ENCODE data around the gene RIN3. TPM values are rescaled to one million over a fixed set of nuclear protein-coding genes. Genes with fewer than 3 reads are reported as not detected.

The RIN3 gene
- total RNA-seq, 6 experiments from 2014 or later: 10.7 to 20.4 (median 18.9) TPM

- intact Hi-C loops (cut with DNase I): no loop called here
- TF ChIP-seq, protein P1, sequence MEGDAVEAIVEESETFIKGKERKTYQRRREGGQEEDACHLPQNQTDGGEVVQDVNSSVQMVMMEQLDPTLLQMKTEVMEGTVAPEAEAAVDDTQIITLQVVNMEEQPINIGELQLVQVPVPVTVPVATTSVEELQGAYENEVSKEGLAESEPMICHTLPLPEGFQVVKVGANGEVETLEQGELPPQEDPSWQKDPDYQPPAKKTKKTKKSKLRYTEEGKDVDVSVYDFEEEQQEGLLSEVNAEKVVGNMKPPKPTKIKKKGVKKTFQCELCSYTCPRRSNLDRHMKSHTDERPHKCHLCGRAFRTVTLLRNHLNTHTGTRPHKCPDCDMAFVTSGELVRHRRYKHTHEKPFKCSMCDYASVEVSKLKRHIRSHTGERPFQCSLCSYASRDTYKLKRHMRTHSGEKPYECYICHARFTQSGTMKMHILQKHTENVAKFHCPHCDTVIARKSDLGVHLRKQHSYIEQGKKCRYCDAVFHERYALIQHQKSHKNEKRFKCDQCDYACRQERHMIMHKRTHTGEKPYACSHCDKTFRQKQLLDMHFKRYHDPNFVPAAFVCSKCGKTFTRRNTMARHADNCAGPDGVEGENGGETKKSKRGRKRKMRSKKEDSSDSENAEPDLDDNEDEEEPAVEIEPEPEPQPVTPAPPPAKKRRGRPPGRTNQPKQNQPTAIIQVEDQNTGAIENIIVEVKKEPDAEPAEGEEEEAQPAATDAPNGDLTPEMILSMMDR (IDR thresholded peaks at IDR 0.05): no peak
- TF ChIP-seq POLR2A (IDR thresholded peaks at IDR 0.05): no peak
Observed at GRCh38 chr14:92624764-92625163, 111.2 kb downstream of the RIN3 start.

DNA sequence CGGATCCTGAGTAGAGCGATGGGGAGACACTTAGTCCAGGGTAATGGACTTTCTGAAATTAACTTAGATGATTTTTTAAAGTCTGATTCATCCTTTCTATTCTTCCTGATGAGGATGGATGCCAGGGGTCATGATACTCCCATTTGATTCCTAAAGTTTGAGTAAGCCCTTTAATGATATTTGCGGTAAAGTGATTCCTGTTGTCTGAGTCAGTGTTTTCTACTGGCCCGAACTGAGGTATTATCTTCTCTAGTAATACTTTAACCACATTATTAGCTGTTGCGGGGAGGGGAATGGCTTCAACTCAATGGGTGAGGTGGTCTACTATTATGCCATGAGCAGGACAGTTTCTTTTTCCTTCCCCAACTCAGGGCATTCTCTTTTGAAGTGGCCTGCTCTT, 111.6 kb downstream of the RIN3 start:
- DNase-seq (no peak), ATAC-seq (no peak)
- Histone ChIP-seq H3K36me3 (peaks cover 0 to 4% (median 0%) of the 10 kb centered on the region in 4 donors), H3K9me3 (no peaks in the 10 kb centered on the region), H3K4me1 (peaks cover 0 to 6% (median 0%) of the 10 kb centered on the region in 4 donors), H3K27me3 (no peaks in the 10 kb centered on the region), H3K27ac (no peak overlapping the region), H3K4me3 (no peak overlapping the region)
- 84% methylated on average over 5 of the region's 5 CpGs for WGBS (ENCODE audit: insufficient coverage, low coverage, low lambda C conversion rate, missing lambda C conversion rate)
- intact Hi-C loops (cut with DNase I): no loop called here
- TF ChIP-seq POLR2A (IDR thresholded peaks at IDR 0.05): no peak
- TF ChIP-seq, protein P1 (IDR thresholded peaks at IDR 0.05): no peak

More at GRCh38 chr14:92624764-92625163, 111.2 kb downstream of the RIN3 start:
- Histone ChIP-seq H3K9me3 (no peaks in the 10 kb centered on the region), H3K27me3 (no peaks in the 10 kb centered on the region), H3K27ac (no peak overlapping the region), H3K36me3 (peaks cover 0 to 4% (median 0%) of the 10 kb centered on the region in 4 donors), H3K4me1 (peaks cover 0 to 10% (median 1%) of the 10 kb centered on the region in 4 donors), H3K4me3 (no peak overlapping the region)
- ATAC-seq: no peak
- 100% methylated on average over 5 of the region's 10 CpGs for WGBS (ENCODE audit: insufficient coverage, low coverage, low lambda C conversion rate, missing lambda C conversion rate)
- DNase-seq: no peak

GRCh38 chr14:92626041-92626440, 112.5 kb downstream of the RIN3 start:
- Histone ChIP-seq H3K36me3 (peaks cover 0 to 4% (median 0%) of the 10 kb centered on the region in 4 donors), H3K9me3 (no peaks in the 10 kb centered on the region), H3K4me3 (no peak overlapping the region), H3K27me3 (no peaks in the 10 kb centered on the region), H3K27ac (no peak overlapping the region), H3K4me1 (no peaks in the 10 kb centered on the region)
- ATAC-seq (no peak), DNase-seq (no peak)
- WGBS (ENCODE audit: insufficient coverage, low coverage, low lambda C conversion rate, missing lambda C conversion rate): 95% methylated on average over 3 of the region's 3 CpGs
- TF ChIP-seq, protein P1 (IDR thresholded peaks at IDR 0.05): no peak
- no peak for TF ChIP-seq POLR2A (IDR thresholded peaks at IDR 0.05)
- intact Hi-C loops (cut with DNase I): no loop called here

GRCh38 chr14:92627707-92628215, 114.2 kb downstream of the RIN3 start:
- intact Hi-C loops (cut with DNase I): no loop called here
- ATAC-seq (no peak), DNase-seq (no peak)
- H3K27ac ChIP-seq: no peak overlapping the region
- no peaks in the 10 kb centered on the region for H3K9me3 ChIP-seq
- no peaks in the 10 kb centered on the region for H3K4me1 ChIP-seq
- peaks cover 0 to 4% (median 0%) of the 10 kb centered on the region in 4 donors for H3K36me3 ChIP-seq
- no peaks in the 10 kb centered on the region for H3K27me3 ChIP-seq
- TF ChIP-seq, protein P1 (IDR thresholded peaks at IDR 0.05): no peak
- no peak for TF ChIP-seq POLR2A (IDR thresholded peaks at IDR 0.05)
- 98% methylated on average over 5 of the region's 7 CpGs for WGBS (ENCODE audit: insufficient coverage, low coverage, low lambda C conversion rate, missing lambda C conversion rate)
- H3K4me3 ChIP-seq: no peak overlapping the region
